Astrocyte (in vitro differentiated cells and primary cell): Measurements from ENCODE around the gene EGLN1.
"Not testable (repeated sequence)": the region's sequence is repeated elsewhere in the genome, so short reads cannot be mapped to it uniquely, and the experiment has no call there.

Source experiments
- EZH2 ChIP-seq: IDR thresholded peaks from 2 replicates; pipeline ENCODE4 v1.6.1; 2012; ENCODE audit warnings: mild to moderate bottlenecking, low read length, inconsistent platforms; ENCODE audit not compliant: insufficient read depth
- TF ChIP-seq, protein P1 (sequence below): IDR thresholded peaks from 2 replicates; pipeline ENCODE4 v1.5.1; 2011; ENCODE audit warnings: low read depth, mild to moderate bottlenecking, inconsistent platforms, low read length, moderate library complexity; ENCODE audit not compliant: insufficient read depth

- TF ChIP-seq EZH2 = not testable (repeated sequence)
- TF ChIP-seq, protein P1, sequence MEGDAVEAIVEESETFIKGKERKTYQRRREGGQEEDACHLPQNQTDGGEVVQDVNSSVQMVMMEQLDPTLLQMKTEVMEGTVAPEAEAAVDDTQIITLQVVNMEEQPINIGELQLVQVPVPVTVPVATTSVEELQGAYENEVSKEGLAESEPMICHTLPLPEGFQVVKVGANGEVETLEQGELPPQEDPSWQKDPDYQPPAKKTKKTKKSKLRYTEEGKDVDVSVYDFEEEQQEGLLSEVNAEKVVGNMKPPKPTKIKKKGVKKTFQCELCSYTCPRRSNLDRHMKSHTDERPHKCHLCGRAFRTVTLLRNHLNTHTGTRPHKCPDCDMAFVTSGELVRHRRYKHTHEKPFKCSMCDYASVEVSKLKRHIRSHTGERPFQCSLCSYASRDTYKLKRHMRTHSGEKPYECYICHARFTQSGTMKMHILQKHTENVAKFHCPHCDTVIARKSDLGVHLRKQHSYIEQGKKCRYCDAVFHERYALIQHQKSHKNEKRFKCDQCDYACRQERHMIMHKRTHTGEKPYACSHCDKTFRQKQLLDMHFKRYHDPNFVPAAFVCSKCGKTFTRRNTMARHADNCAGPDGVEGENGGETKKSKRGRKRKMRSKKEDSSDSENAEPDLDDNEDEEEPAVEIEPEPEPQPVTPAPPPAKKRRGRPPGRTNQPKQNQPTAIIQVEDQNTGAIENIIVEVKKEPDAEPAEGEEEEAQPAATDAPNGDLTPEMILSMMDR = not testable (repeated sequence)
Measured at GRCh38 chr1:231457956-231458355, 35.9 kb upstream of the EGLN1 start.
